HFF-Myc (cell line): ENCODE results near the gene PALM.
A peak's percentile ranks its signal among the peaks of the same experiment; 100 is the strongest.

Experiments used
- DNase-seq: peaks from one replicate; pipeline ENCODE4 v3.0.0-alpha.2; 2011; ENCODE audit warnings: low read depth; ENCODE audit errors: extremely low read depth
- H3K4me3 ChIP-seq: replicated peaks from 2 replicates; pipeline ENCODE4 v1.5.1; 2011; ENCODE audit warnings: low read depth, mild to moderate bottlenecking, control low read depth, low read length
- CTCF ChIP-seq: IDR thresholded peaks from 2 replicates; pipeline ENCODE4 v1.5.1; 2012; ENCODE audit warnings: mild to moderate bottlenecking, low read depth, low read length, control low read depth; ENCODE audit errors: missing control alignments

PALM gene, protein sequence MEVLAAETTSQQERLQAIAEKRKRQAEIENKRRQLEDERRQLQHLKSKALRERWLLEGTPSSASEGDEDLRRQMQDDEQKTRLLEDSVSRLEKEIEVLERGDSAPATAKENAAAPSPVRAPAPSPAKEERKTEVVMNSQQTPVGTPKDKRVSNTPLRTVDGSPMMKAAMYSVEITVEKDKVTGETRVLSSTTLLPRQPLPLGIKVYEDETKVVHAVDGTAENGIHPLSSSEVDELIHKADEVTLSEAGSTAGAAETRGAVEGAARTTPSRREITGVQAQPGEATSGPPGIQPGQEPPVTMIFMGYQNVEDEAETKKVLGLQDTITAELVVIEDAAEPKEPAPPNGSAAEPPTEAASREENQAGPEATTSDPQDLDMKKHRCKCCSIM

DNA sequence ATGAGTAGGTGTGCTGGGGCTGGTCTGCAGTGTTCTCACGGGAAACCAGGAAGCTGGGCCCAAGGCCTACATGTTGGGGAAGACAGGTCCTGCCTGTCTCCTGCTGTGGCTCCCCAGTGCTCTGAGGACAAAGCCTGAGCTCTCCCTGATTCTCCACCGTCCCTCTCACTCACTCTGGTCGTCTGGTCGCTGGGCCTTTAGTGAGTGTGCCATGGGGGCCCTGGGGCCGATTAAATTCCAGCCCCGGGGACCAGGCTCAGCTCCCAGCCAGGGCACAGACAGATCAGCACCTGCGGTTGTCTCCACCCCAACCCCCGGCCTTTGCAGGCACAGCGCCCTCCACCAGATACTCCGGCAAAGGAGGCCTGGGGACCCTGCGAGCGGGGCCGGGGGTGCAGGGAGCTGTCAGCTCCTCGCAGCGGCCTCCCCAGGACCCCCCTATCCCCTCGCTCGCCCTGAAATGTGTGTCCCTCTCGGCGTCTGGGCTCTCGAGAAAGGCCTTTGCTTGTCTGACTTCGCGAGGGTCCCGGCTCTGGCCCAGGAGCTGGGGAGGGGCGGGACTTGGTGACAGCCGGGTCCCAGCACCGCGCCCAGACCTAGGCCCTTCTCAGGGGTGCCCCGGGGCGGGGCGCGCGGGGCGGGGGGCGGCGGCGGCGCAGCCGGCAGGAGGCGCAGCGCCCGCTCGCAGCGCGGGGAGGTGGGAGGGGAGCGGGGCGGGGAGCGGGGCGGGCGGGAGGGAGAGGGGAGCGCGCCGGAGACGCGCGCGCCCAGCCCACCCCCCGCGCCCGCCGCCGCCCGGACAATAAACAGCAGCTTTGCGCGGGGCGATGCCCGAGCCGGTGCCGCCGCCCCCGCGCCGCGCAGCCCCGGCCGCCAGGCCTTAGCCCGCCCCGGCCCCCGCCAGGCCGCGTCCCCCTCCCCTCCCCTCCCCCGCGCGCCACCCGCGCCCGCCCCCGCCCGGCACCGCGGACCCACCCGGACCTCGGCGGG is at the start of gene PALM:
Gene PALM (plus strand): TSS at position 782 of the 990 bp plus-strand sequence. CDS start 212 bp downstream, outside the sequence.
- no peak for TF ChIP-seq CTCF

GRCh38 chr19:660793-661426 is 47.8 kb upstream of the PALM start:
- TF ChIP-seq CTCF: no peak
- peak overlapping the region; percentile 89 for H3K4me3 ChIP-seq
- no peak for DNase-seq

More for the DNA sequence above, at the start of gene PALM:
- DNase-seq: no peak
- H3K4me3 ChIP-seq: peak within 1 kb of the TSS; percentile 15; the same call in 1 of the 2 replicates

DNA sequence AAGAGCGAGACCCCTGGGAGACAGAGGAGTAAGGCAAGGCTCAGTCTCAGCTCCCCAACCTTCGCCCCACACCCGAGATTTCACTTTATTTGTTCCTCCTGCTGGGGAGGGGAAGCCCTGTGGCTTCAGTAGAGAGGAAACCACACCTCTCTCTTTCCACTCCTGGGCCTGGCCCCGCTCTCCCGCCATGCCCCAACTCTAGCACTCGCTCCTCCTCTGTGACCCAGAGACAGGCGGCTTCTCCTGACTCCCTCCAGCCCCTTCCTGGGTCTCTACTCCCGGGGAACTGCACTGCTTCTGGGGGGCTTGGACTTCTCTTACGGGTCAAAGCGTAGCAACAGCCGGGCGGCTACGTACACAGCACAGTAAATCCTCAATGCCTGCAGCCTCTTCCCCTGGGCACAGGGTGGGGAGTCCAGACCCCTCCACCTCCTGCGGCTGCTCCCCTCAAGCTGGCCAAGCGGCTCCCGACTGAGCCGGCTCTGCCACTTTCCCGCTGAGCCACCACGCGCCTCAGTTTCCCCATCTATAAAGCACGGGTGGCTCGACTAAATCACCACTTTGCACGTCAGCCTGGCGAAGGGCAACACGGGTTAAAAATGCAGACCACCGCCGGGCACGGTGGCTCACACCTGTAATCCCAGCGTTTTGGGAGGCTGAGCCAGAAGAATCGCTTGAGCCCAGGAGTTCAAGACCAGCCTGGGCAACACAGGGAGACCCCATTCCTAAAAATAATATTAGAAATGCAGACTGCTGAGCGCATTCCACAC is 47.1 kb upstream of the PALM start:
- TF ChIP-seq CTCF: no peak
- peak overlapping the region; percentile 89 for H3K4me3 ChIP-seq
- no peak for DNase-seq

DNA sequence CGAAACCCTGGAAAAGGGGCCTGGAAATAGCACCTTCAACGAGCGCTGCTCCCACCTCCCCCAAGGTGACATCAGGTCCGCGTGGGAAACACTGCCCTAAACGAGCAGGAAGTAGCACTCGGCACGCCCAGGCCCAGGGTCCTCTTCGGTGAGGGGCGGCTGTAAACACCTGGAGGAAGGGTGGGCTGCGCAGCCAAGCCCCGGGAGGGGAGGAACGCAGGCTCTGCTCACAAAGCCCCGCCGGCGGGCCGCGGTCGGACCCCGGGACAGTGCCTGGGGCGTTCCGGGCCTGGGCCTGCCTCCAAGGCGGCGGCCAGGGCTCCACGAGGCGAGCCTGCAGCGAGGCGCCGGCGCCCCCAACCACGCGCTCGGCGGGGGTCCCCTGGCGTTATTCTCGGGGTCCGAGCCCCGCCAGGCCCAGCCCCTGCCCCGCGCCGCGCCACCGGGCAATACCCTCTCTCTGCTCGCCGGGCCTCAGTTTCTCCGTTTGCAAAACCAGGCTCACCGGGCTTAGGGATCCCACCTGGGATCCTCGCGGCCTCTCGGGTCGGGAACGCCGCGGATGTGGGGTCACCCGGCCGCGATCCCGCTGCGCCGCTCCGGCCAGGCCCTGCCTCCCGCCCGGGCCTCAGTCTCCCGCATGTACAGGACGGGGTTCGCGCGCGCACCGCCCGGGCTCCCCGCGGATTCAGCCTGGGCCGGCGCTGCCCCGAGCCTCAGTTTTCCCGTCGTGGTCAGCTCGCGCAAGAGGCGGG is 46.4 kb upstream of the PALM start:
- no peak for TF ChIP-seq CTCF
- H3K4me3 ChIP-seq: peak overlapping the region; percentile 89
- no peak for DNase-seq

DNA sequence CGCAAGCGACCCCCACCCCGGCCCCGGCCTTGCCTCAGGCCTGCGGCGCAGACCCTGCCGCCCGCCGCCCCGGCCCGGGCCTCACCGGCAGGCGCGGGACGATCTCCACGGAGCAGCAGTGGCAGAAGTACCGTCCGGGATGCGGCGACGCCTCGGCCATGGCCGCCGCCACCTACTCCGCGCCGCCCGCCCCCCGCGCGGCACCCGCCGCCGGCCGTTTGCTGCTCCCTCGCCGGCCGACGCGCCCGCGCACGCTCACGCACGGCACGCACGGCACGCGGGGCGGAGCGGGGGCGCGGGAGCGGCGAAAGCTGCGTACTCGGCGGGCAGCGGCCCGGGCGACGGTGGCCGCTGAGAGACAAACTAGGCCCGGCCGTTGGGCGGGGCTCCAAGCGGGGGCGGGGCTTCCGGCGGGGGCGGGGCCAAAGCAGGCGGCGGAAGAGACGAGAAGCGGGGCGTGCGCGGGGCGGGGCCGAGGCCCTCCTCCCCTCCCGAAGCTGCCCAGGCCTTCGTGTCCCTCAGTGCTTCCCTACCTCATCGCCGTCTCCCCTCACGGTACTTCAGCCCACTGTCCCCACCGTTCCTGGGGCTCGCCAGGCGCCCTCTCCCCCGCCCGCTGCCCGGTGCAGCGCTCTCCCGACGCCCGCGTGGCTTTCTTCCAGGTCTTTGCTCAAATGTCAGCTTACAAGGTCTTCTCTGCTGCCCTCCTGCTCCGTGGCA is 45.6 kb upstream of the PALM start, which contains the start of gene RNF126:
Gene RNF126 (minus strand): TSS at position 253 of the 720 bp plus-strand sequence. CDS start 93 bp downstream, at position 160.
- no peak for TF ChIP-seq CTCF
- DNase-seq: no peak
- H3K4me3 ChIP-seq: peak within 1 kb of the TSS; percentile 89
